ENCODE results near the gene SYT2.
A peak's percentile ranks its signal among the peaks of the same experiment; 100 is the strongest.
"Not testable (repeated sequence)": the region's sequence is repeated elsewhere in the genome, so short reads cannot be mapped to it uniquely, and the experiment has no call there.

SYT2 gene

GRCh38 chr1:202569393-202570322, 140.6 kb downstream of the SYT2 start:
- no peak for DNase-seq (ENCODE audit: low spot score)

- no peak for DNase-seq (ENCODE audit: low spot score)
Observed at GRCh38 chr1:202568826-202569225, 141.4 kb downstream of the SYT2 start.

GRCh38 chr1:202568410-202568809, 141.8 kb downstream of the SYT2 start:
- DNase-seq (ENCODE audit: low spot score) = no peak

- peak; percentile 56 for DNase-seq (ENCODE audit: low spot score)
Observed at GRCh38 chr1:202567738-202568137, 142.5 kb downstream of the SYT2 start.

GRCh38 chr1:202565890-202566602, 144.2 kb downstream of the SYT2 start:
- DNase-seq (ENCODE audit: low spot score) = no peak

GRCh38 chr1:202564958-202565495, 145.2 kb downstream of the SYT2 start:
- DNase-seq (ENCODE audit: low spot score) = no peak

GRCh38 chr1:202563818-202564217, 146.4 kb downstream of the SYT2 start:
- no peak for DNase-seq (ENCODE audit: low spot score)

- no peak for DNase-seq (ENCODE audit: low spot score)
Observed at GRCh38 chr1:202562444-202563060, 147.7 kb downstream of the SYT2 start.

GRCh38 chr1:202561726-202562443, 148.4 kb downstream of the SYT2 start:
- DNase-seq (ENCODE audit: low spot score) = no peak

- DNase-seq (ENCODE audit: low spot score) = no peak
Observed at GRCh38 chr1:202561240-202561639, 149.0 kb downstream of the SYT2 start.

- DNase-seq (ENCODE audit: low spot score) = not testable (repeated sequence)
Observed at GRCh38 chr1:202557662-202558061, 152.6 kb downstream of the SYT2 start.

- DNase-seq (ENCODE audit: low spot score) = not testable (repeated sequence)
Observed at GRCh38 chr1:202556037-202556436, 154.2 kb downstream of the SYT2 start.

- not testable (repeated sequence) for DNase-seq (ENCODE audit: low spot score)
Observed at GRCh38 chr1:202554619-202555018, 155.6 kb downstream of the SYT2 start.

GRCh38 chr1:202553560-202554038, 156.7 kb downstream of the SYT2 start:
- no peak for DNase-seq (ENCODE audit: low spot score)

- not testable (repeated sequence) for DNase-seq (ENCODE audit: low spot score)
Observed at GRCh38 chr1:202553078-202553477, 157.2 kb downstream of the SYT2 start.

GRCh38 chr1:202552615-202553014, 157.6 kb downstream of the SYT2 start:
- DNase-seq (ENCODE audit: low spot score) = not testable (repeated sequence)

GRCh38 chr1:202551683-202552082, 158.6 kb downstream of the SYT2 start:
- no peak for DNase-seq (ENCODE audit: low spot score)

GRCh38 chr1:202550088-202550487, 160.2 kb downstream of the SYT2 start:
- not testable (repeated sequence) for DNase-seq (ENCODE audit: low spot score)

GRCh38 chr1:202547215-202547614, 163.0 kb downstream of the SYT2 start:
- DNase-seq (ENCODE audit: low spot score) = no peak

GRCh38 chr1:202546796-202547195, 163.5 kb downstream of the SYT2 start:
- DNase-seq (ENCODE audit: low spot score) = not testable (repeated sequence)

- DNase-seq (ENCODE audit: low spot score) = not testable (repeated sequence)
Observed at GRCh38 chr1:202546377-202546776, 163.9 kb downstream of the SYT2 start.

All from AG08395 (cell line).